Sigmoid colon (tissue), 7 donors: ENCODE measurements around the gene KRTCAP2. TPM values are rescaled to one million over a fixed set of nuclear protein-coding genes. Genes with fewer than 3 reads are reported as not detected.
"Not testable (repeated sequence)": the region's sequence is repeated elsewhere in the genome, so short reads cannot be mapped to it uniquely, and the experiment has no call there.

Source experiments
- DNase-seq: peaks from one replicate; pipeline ENCODE4 v3.0.0-alpha.2; 2019
- H3K27ac ChIP-seq, 4 donors: fragments of 200-600 bp; sonication (generic); one replicate each; pipeline ENCODE4 v1.5.1; 2016 to 2019; ENCODE audit warnings: mild to moderate bottlenecking in 1 of 4
- H3K27me3 ChIP-seq, 3 donors: fragments of 200-600 bp; sonication (generic); one replicate each; pipeline ENCODE4 v1.5.1; 2019; ENCODE audit warnings: mild to moderate bottlenecking in 1 of 3
- H3K36me3 ChIP-seq, 4 donors: fragments of 200-600 bp; sonication (generic); one replicate each; pipeline ENCODE4 v1.5.1; 2016 to 2019
- H3K4me1 ChIP-seq, 4 donors: fragments of 200-600 bp; sonication (generic); one replicate each; pipeline ENCODE4 v1.5.1; 2017 to 2019
- H3K4me3 ChIP-seq, 4 donors: fragments of 200-600 bp; sonication (generic); one replicate each; pipeline ENCODE4 v1.5.1; 2017 to 2019; ENCODE audit warnings: mild to moderate bottlenecking in 2 of 4, moderate library complexity in 1 of 4
- H3K9me3 ChIP-seq, 4 donors: fragments of 200-600 bp in 3 of 4; sonication (generic) in 3 of 4; one replicate each; pipeline versions ENCODE4 v1.5.1 to v1.6.1; 2013 to 2019
- CTCF ChIP-seq, 4 experiments: fragments of 450-650 bp in 3 of 4; fragments of 200-600 bp in 1 of 4; IDR thresholded peaks; one replicate each; pipeline ENCODE4 v1.5.1; 2016 to 2019; ENCODE audit warnings: antibody characterized with exemption in 4 of 4, mild to moderate bottlenecking in 3 of 4, moderate library complexity in 2 of 4
- EP300 ChIP-seq, 4 donors: sonication (generic); formaldehyde crosslinking; IDR thresholded peaks; one replicate each; pipeline ENCODE4 v1.6.1; 2017; ENCODE audit warnings: antibody characterized with exemption in 4 of 4
- POLR2A ChIP-seq, 2 donors: fragments of 450-650 bp; IDR thresholded peaks; one replicate each; pipeline ENCODE4 v1.6.1; 2016; ENCODE audit warnings: antibody characterized with exemption in 2 of 2, mild to moderate bottlenecking in 2 of 2, moderate library complexity in 2 of 2
- POLR2AphosphoS5 ChIP-seq, 4 donors: sonication (generic); formaldehyde crosslinking; IDR thresholded peaks; one replicate each; pipeline ENCODE4 v1.6.1; 2017; ENCODE audit warnings: antibody characterized with exemption in 4 of 4
- WGBS, 2 donors: extraction: QIAGEN DNeasy Blood & Tissue Kit; methylation state at CpG; one replicate each; pipeline ENCODE4 v1.1.7; 2013; 5-methylcytosine and 5-hydroxymethylcytosine counted together
- intact Hi-C: fragments of 100-400 bp; cut with DNase I; formaldehyde crosslinking; loops from one replicate; pipeline ENCODE4 v1.15.1; 2023
- polyA plus RNA-seq, 3 donors: library from polyadenylated mRNA; stranded (reverse); fragments of 200-250 nt; gene quantifications; one replicate each; pipeline ENCODE4 v1.2.3, GENCODE V29; 2013
- total RNA-seq, 4 donors: library from RNA; depleted of rRNA; stranded (reverse); fragments of >200 nt; gene quantifications; one replicate each; pipeline ENCODE4 v1.1.0, GENCODE V29; 2016
- donor health status: healthy with polysubstance abuse.
- donor health status: Bipolar disorder and iron deficiency.
- donor health status: healthy.

KRTCAP2 gene
- total RNA-seq (100 to 1,000 TPM in 3 of 4 donors, 10 to 100 TPM in 1; 72.9 to 119 (median 110) TPM), polyA plus RNA-seq (100 to 1,000 TPM in 2 of 3 donors, 10 to 100 TPM in 1; 74.2 to 245 (median 114) TPM)

GRCh38 chr1:155172732-155173477, at the start of gene KRTCAP2:
Gene KRTCAP2, minus strand, starts transcription at chr1:155173304. Its CDS starts 80 bp downstream, at chr1:155173224.
- Histone ChIP-seq H3K27ac (peak within 1 kb of the TSS; percentile 91 to 97 (median 94)), H3K4me3 (peak within 1 kb of the TSS; percentile 50 to 83 (median 75)), H3K36me3 (peaks cover 7 to 21% (median 14%) of the 10 kb centered on the region in 4 donors), H3K27me3 (peaks cover 12 to 29% (median 20%) of the 10 kb centered on the region in 3 donors), H3K4me1 (peaks cover 0 to 42% (median 28%) of the 10 kb centered on the region in 4 donors), H3K9me3 (no peaks in the 10 kb centered on the region)
- peak; percentile 78 to 92 (median 90) for TF ChIP-seq CTCF (IDR thresholded peaks at IDR 0.05)
- peak; percentile 68 to 93 (median 86) for TF ChIP-seq POLR2AphosphoS5 (IDR thresholded peaks at IDR 0.05)
- peak; percentile 53 to 54 for TF ChIP-seq POLR2A (IDR thresholded peaks at IDR 0.05)
- peak in 1 of 4 donors; percentile 3 for TF ChIP-seq EP300 (IDR thresholded peaks at IDR 0.05)
- peak; percentile 98 for DNase-seq
- intact Hi-C loops, result loop anchor here (5.0 kb wide), 2 partner anchors 36 to 54 kb away; partner anchors contain the start of gene SLC50A1
- whole genome bisulfite sequencing, 2 donors, result 0 to 1% methylated on average over 57 of the region's 57 CpGs

GRCh38 chr1:155220211-155220965, 47.3 kb upstream of the KRTCAP2 start:
- H3K36me3 ChIP-seq, H3K9me3 ChIP-seq, intact Hi-C loops, H3K27me3 ChIP-seq, H3K4me3 ChIP-seq, DNase-seq, H3K27ac ChIP-seq: not testable (repeated sequence)
- WGBS, 2 donors, result 43 to 71% methylated on average over 10 of the region's 10 CpGs
- peaks cover 0 to 18% (median 16%) of the 10 kb centered on the region in 4 donors for H3K4me1 ChIP-seq

GRCh38 chr1:155219592-155220031, 46.5 kb upstream of the KRTCAP2 start:
- TF ChIP-seq CTCF (IDR thresholded peaks at IDR 0.05), result no peak
- no peak for TF ChIP-seq EP300 (IDR thresholded peaks at IDR 0.05)
- no peak for TF ChIP-seq POLR2AphosphoS5 (IDR thresholded peaks at IDR 0.05)
- no peak for TF ChIP-seq POLR2A (IDR thresholded peaks at IDR 0.05)
- Histone ChIP-seq H3K27ac (peak overlapping the region in 1 of 4 donors; percentile 5), H3K9me3 (no peaks in the 10 kb centered on the region), H3K36me3 (peaks cover 0 to 4% (median 0%) of the 10 kb centered on the region in 4 donors), H3K4me1 (peaks cover 0 to 13% (median 10%) of the 10 kb centered on the region in 4 donors), H3K27me3 (no peaks in the 10 kb centered on the region), H3K4me3 (peak overlapping the region in 1 of 4 donors; percentile 17)
- intact Hi-C loops, result no loop called here
- 3 to 7% methylated on average over 1 of the region's 1 CpG for WGBS, 2 donors
- DNase-seq, result no peak

GRCh38 chr1:155218854-155219591, 45.9 kb upstream of the KRTCAP2 start:
- TF ChIP-seq POLR2A (IDR thresholded peaks at IDR 0.05) (no peak), EP300 (IDR thresholded peaks at IDR 0.05) (no peak), CTCF (IDR thresholded peaks at IDR 0.05) (no peak), POLR2AphosphoS5 (IDR thresholded peaks at IDR 0.05) (peak in 1 of 4 donors; percentile 25)
- peaks cover 0 to 4% (median 0%) of the 10 kb centered on the region in 4 donors for H3K36me3 ChIP-seq
- no peaks in the 10 kb centered on the region for H3K9me3 ChIP-seq
- peak overlapping the region in 2 of 4 donors; percentile 16 to 17 for H3K4me3 ChIP-seq
- peaks cover 0 to 8% (median 5%) of the 10 kb centered on the region in 4 donors for H3K4me1 ChIP-seq
- 47 to 65% methylated on average over 7 of the region's 7 CpGs for WGBS, 2 donors
- no peak for DNase-seq
- intact Hi-C loops, result no loop called here
- no peaks in the 10 kb centered on the region for H3K27me3 ChIP-seq
- H3K27ac ChIP-seq, result peak overlapping the region in 2 of 4 donors; percentile 0 to 5

GRCh38 chr1:155214702-155215101, 41.6 kb upstream of the KRTCAP2 start:
- 79 to 87% methylated on average over 8 to 9 of the region's 10 CpGs for WGBS, 2 donors
- Histone ChIP-seq H3K36me3 (peaks cover 0 to 16% (median 0%) of the 10 kb centered on the region in 4 donors), H3K4me1 (peaks cover 0 to 10% (median 10%) of the 10 kb centered on the region in 4 donors)
- H3K27ac ChIP-seq, intact Hi-C loops, H3K4me3 ChIP-seq, H3K9me3 ChIP-seq, DNase-seq, H3K27me3 ChIP-seq: not testable (repeated sequence)

GRCh38 chr1:155212051-155212440, 38.9 kb upstream of the KRTCAP2 start:
- H3K4me3 ChIP-seq, DNase-seq, H3K9me3 ChIP-seq, H3K27me3 ChIP-seq, intact Hi-C loops: not testable (repeated sequence)
- Histone ChIP-seq H3K36me3 (peaks cover 0 to 16% (median 0%) of the 10 kb centered on the region in 4 donors), H3K27ac (peak overlapping the region in 2 of 4 donors; percentile 14 to 26), H3K4me1 (peaks cover 0 to 26% (median 21%) of the 10 kb centered on the region in 4 donors)
- WGBS, 2 donors, result 83 to 84% methylated on average over 7 of the region's 7 CpGs

GRCh38 chr1:155211381-155212050, 38.4 kb upstream of the KRTCAP2 start:
- H3K4me3 ChIP-seq, intact Hi-C loops, DNase-seq, H3K27me3 ChIP-seq, H3K9me3 ChIP-seq: not testable (repeated sequence)
- 89 to 90% methylated on average over 13 of the region's 13 CpGs for WGBS, 2 donors
- Histone ChIP-seq H3K27ac (peak overlapping the region in 2 of 4 donors; percentile 14 to 26), H3K36me3 (peaks cover 0 to 16% (median 0%) of the 10 kb centered on the region in 4 donors), H3K4me1 (peaks cover 0 to 31% (median 27%) of the 10 kb centered on the region in 4 donors)
